Measurements from ENCODE around the gene IPMK.

IPMK gene

DNA sequence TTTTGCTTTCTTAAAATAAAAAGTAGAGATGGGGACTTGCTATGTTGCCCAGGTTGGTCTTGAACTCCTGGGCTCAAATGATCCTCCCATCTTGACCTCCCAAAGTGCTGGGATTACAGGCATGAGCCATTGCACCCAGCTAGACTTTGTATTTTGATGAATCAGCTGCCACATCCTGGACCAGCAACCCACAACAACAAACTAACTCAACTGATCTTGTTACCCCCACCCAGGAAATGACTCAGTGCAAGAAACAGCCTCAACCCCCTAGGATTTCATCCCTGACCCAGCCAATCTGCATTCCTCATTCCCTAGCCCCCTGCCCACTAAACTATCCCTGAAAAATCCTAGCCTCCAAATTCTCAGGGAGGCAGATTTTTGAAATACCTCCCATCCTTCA is 123.8 kb downstream of the IPMK start:
- DNase-seq, result no peak

Data from SHP77 treated with DMSO at 0.1 percent for 48 hours (cell line).